ENCODE data around the gene USP54.

USP54 gene

GRCh38 chr10:73512207-73512743 lies 78.9 kb downstream of the USP54 start:
- TF ChIP-seq, protein P1, sequence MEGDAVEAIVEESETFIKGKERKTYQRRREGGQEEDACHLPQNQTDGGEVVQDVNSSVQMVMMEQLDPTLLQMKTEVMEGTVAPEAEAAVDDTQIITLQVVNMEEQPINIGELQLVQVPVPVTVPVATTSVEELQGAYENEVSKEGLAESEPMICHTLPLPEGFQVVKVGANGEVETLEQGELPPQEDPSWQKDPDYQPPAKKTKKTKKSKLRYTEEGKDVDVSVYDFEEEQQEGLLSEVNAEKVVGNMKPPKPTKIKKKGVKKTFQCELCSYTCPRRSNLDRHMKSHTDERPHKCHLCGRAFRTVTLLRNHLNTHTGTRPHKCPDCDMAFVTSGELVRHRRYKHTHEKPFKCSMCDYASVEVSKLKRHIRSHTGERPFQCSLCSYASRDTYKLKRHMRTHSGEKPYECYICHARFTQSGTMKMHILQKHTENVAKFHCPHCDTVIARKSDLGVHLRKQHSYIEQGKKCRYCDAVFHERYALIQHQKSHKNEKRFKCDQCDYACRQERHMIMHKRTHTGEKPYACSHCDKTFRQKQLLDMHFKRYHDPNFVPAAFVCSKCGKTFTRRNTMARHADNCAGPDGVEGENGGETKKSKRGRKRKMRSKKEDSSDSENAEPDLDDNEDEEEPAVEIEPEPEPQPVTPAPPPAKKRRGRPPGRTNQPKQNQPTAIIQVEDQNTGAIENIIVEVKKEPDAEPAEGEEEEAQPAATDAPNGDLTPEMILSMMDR (IDR thresholded peaks at IDR 0.05; ENCODE audit: insufficient read depth, low read depth, low read length, missing control alignments), result no peak
- DNase-seq (ENCODE audit: low read depth), result no peak
- H3K4me3 ChIP-seq (ENCODE audit: low read depth, low read length), result no peak overlapping the region

- no peak for DNase-seq (ENCODE audit: low read depth)
- TF ChIP-seq, protein P1 (IDR thresholded peaks at IDR 0.05; ENCODE audit: insufficient read depth, low read depth, low read length, missing control alignments), result no peak
- H3K4me3 ChIP-seq (ENCODE audit: low read depth, low read length), result no peak overlapping the region
These were observed 81.4 kb downstream of the USP54 start for GRCh38 chr10:73509695-73510094.

- TF ChIP-seq, protein P1 (IDR thresholded peaks at IDR 0.05; ENCODE audit: insufficient read depth, low read depth, low read length, missing control alignments), result no peak
- no peak for DNase-seq (ENCODE audit: low read depth)
- H3K4me3 ChIP-seq (ENCODE audit: low read depth, low read length), result no peak overlapping the region
These were observed 84.7 kb downstream of the USP54 start for GRCh38 chr10:73506491-73506890.

- TF ChIP-seq, protein P1 (IDR thresholded peaks at IDR 0.05; ENCODE audit: insufficient read depth, low read depth, low read length, missing control alignments), result no peak
- no peak overlapping the region for H3K4me3 ChIP-seq (ENCODE audit: low read depth, low read length)
- DNase-seq (ENCODE audit: low read depth), result no peak
These were observed 85.1 kb downstream of the USP54 start for GRCh38 chr10:73506074-73506473.

- DNase-seq (ENCODE audit: low read depth), result no peak
- H3K4me3 ChIP-seq (ENCODE audit: low read depth, low read length), result no peak overlapping the region
- TF ChIP-seq, protein P1 (IDR thresholded peaks at IDR 0.05; ENCODE audit: insufficient read depth, low read depth, low read length, missing control alignments), result no peak
These were observed 88.1 kb downstream of the USP54 start for GRCh38 chr10:73503037-73503436.

GRCh38 chr10:73501651-73502050 lies 89.5 kb downstream of the USP54 start:
- TF ChIP-seq, protein P1 (IDR thresholded peaks at IDR 0.05; ENCODE audit: insufficient read depth, low read depth, low read length, missing control alignments), result no peak
- DNase-seq (ENCODE audit: low read depth), result no peak
- no peak overlapping the region for H3K4me3 ChIP-seq (ENCODE audit: low read depth, low read length)

DNA sequence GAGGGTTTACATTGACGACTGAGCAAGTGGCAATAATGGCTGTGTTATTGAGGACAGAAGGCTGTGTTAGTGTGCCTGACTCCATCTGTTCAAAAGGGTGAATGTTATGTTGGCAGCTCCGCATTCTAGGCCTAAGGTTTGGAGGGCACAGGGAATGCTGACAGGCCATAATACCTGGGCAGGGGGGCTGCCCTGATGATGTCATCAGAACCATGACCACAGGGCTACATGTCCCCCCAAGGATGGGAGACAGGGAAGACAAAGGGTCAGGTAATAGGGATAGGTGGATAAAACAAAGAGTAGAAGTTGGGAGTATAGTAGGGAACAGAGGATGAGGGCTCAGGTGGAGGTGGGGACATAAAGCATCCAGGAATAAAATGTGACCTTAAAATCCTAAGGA lies 93.5 kb downstream of the USP54 start:
- no peak overlapping the region for H3K4me3 ChIP-seq (ENCODE audit: low read depth, low read length)
- TF ChIP-seq, protein P1 (IDR thresholded peaks at IDR 0.05; ENCODE audit: insufficient read depth, low read depth, low read length, missing control alignments), result no peak
- no peak for DNase-seq (ENCODE audit: low read depth)
